ENCODE results near the gene SERPINF2. TPM values are rescaled to one million over a fixed set of nuclear protein-coding genes. Genes with fewer than 3 reads are reported as not detected.
"Not testable (repeated sequence)": the region's sequence is repeated elsewhere in the genome, so short reads cannot be mapped to it uniquely, and the experiment has no call there.

Gene SERPINF2
- total RNA-seq, 4 donors from 2014 or later = 6.0 to 28.8 (median 9.1) TPM

DNA sequence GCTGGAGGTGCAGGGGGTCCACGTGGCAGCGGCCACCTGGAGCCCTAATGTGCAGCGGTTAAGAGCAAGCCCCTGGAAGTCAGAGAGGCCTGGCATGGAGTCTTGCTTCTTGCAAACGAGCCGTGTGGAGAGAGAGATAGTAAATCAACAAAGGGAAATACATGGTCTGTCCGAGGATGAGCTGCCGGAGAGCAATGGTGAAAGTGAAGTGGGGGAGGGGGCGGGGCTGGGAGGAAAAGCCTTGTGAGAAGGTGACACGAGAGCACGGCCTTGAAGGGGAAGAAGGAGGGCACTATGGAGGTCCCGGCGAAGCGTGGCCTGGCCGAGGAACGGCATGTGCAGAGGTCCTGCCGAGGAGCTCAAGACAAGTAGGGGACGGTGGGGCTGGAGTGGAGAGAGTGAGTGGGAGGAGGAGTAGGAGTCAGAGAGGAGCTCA is 13.2 kb downstream of the SERPINF2 start:
- no peak for TF ChIP-seq CTCF (IDR thresholded peaks at IDR 0.05)

DNA sequence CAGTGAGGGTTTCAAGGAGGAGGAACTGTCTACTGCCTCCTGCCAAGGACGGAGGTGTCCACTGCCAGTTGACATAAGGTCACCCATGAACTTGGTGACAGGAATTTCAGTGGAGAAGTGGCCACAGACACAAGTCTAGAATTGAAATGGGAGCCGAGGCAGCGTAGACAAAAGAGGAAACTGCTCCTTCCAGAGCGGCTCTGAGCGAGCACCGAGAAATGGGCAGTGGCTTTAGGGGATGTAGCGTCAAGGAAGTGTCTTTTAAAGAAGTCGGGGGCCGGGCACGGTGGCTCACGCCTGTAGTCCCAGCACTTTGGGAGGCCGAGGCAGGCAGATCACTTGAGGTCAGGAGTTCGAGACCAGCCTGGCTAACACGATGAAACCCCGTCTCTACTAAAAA is 16.1 kb downstream of the SERPINF2 start:
- TF ChIP-seq CTCF (IDR thresholded peaks at IDR 0.05) = no peak
- DNase-seq (ENCODE audit: low spot score) (no peak), ATAC-seq (ENCODE audit: low FRiP score) (no peak)

More for the DNA sequence above, 13.2 kb downstream of the SERPINF2 start:
- no peak for ATAC-seq (ENCODE audit: low FRiP score)
- DNase-seq (ENCODE audit: low spot score) = no peak

DNA sequence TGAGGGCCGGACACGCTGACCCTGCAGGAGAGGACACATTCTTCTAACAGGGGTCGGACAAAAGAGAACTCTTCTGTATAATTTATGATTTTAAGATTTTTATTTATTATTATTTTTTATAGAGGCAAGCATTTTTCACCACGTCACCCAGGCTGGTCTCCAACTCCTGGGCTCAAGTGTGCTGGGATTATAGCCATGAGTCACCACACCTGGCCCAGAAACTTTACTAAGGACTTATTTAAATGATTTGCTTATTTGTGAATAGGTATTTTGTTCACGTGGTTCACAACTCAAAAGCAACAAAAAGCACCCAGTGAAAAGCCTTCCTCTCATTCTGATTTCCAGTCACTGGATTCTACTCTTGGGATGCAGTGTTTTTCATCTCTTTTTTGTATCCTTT is 16.9 kb downstream of the SERPINF2 start:
- no peak for ATAC-seq (ENCODE audit: low FRiP score)

DNA sequence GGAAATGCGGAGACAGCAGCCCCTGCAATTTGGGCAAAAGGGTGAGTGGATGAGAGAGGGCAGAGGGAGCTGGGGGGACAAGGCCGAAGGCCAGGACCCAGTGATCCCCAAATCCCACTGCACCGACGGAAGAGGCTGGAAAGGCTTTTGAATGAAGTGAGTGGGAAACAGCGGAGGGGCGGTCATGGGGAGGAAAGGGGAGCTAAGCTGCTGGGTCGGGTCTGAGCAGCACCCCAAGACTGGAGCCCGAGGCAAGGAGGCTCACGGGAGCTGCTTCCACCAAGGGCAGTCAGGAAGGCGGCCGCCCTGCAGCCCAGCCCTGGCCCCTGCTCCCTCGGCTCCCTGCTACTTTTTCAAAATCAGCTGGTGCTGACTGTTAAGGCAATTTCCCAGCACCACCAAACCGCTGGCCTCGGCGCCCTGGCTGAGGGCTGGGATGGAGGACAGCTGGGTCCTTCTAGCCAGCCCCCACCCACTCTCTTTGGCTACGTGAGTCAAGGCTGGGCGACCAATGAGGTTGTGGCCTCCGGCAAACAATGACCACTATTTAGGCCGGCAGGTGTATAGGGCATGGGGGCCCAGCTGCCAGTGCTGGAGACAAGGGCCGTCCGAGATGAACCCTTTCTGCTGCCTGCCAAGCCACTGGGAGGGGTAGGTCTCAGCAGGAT is 19.7 kb downstream of the SERPINF2 start:
- ATAC-seq (ENCODE audit: low FRiP score) (peak; percentile 27), DNase-seq (ENCODE audit: low spot score) (no peak)
- TF ChIP-seq CTCF (IDR thresholded peaks at IDR 0.05) = no peak

More for the DNA sequence above, 16.9 kb downstream of the SERPINF2 start:
- no peak for DNase-seq (ENCODE audit: low spot score)
- no peak for TF ChIP-seq CTCF (IDR thresholded peaks at IDR 0.05)

DNA sequence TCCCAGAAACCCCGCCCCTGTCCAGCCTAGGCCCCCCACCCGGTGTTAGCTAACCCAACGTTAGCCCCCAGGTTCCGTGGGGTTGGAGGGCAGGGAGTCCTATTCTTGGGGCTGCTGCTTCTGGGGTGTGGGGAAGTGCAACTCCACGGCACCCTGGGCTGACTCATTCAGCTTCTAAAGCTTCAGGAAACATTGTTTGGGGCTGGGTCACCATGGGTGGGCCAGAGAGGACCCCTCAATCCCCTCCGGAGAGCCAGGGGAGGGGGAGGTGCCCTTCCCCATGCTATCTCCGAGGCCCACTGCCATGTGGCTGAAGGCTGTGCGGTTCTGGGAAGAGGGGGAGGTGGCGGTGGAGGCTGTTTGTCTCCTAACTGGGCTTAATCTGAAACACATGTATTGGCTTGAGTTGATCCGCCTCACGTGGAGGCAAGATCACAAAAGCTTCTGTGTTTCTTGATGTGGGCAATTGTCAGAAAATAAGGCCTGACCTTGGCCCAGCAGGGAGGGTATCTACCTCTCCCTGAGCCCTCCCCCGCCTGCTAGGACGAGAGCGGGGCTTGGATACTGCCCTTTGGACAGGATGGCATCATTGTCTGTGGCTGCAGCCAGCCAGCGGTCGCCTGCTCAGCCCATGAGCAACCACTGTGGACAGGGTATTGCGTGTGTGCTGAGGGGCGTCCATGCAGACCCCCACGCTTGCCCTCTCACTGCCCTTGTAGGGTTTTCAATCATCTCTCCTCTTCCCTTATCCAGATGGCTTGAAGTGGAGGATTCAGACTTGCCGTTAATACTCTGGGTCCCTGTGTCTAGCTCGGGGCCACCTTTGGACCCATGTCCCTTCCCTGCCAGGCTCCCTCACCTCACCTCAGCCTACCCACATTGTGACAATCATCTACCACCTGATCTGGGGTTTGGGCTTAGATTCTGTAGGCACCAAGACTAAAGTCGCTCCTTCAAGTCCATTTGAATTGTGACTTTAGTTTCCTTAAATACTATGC is 20.5 kb downstream of the SERPINF2 start:
- no peak for DNase-seq (ENCODE audit: low spot score)
- no peak for TF ChIP-seq CTCF (IDR thresholded peaks at IDR 0.05)

DNA sequence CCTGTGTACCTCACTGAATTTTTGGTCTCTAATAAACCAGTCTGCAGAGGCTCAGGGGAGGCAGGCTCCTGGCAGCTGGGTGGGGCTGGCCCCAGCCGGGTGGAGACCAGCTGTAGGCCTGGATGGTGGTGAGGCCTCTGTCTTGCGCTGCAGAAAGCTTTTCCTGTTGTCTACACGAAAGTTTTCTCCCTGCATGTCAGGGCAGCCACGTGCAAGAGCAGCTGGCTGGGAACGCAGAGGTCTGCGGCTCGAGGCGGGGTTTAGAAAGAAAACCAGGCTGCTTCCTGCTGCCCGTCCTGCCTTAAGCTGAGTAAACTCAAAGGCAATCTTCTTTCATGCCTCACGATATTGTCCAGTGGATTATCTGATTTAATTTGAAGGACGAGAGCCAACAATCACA is 21.6 kb downstream of the SERPINF2 start:
- ATAC-seq (ENCODE audit: low FRiP score) = peak; percentile 39
- no peak for TF ChIP-seq CTCF (IDR thresholded peaks at IDR 0.05)
- DNase-seq (ENCODE audit: low spot score) = no peak

More for the DNA sequence above, 20.5 kb downstream of the SERPINF2 start:
- ATAC-seq (ENCODE audit: low FRiP score) = peak; percentile 41

DNA sequence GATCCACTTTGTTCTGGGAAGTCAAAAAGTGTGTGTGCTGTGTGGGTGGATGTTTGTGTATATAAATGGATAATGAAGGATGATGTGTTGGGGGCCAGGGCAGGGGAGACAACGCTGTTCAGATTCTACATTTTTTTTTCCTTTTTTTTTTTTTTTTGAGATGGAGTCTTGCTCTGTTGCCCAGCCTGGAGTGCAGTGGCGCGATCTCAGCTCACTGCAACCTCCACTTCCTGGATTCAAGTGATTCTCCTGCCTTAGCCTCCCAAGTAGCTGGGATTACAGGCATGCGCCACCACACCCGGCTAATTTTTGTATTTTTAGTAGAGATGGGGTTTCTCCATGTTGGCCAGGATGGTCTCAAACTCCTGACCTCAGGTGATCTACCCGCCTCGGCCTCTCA is 22.0 kb downstream of the SERPINF2 start:
- not testable (repeated sequence) for ATAC-seq (ENCODE audit: low FRiP score); DNase-seq (ENCODE audit: low spot score)

Measured in omental fat pad (tissue), 4 donors.